HUDEP-2 (cell line): ENCODE measurements around the gene PROCA1.

Source experiments
- DNase-seq, 76 experiments: peaks; one replicate each; lab custom pipeline; 2025; ENCODE audit not compliant: unreplicated experiment in 76 of 76; lab: John Stamatoyannopoulos, UW

The PROCA1 gene, protein sequence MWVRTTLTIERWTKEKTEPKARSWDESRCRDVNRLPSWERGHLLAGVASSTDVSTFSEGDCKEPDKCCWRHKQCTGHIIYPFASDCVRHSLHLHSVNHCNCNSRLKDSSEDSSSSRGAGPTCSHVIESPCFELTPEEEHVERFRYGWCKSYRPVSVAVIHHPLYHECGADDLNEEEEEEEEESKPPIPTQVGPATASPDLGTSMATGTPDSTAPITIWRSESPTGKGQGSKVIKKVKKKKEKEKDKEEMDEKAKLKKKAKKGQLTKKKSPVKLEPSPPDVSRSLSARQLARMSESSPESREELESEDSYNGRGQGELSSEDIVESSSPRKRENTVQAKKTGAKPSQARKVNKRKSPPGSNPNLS

DNA sequence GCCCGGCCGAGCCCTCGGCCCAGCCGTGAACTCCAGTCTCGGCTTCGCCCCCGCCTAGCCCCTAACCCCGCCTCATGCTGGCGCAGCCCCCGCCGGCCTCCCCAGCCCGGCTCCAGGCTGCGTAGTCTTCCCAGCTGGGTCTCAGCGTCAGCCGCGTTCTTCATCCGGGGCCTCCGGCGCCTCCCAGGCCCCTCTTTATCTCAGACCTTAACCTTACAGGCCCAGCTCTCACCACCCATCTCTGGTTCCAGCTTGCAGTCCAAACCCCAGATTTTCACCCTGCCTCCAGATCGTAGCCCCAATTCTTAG is at the start of gene PROCA1:
Gene PROCA1 (minus strand): TSS at position 166 of the 309 bp plus-strand sequence. CDS start 228 bp downstream, outside the sequence.
- peak in 9 of 76 experiments; percentile 14 to 50 (median 32) for DNase-seq

DNA sequence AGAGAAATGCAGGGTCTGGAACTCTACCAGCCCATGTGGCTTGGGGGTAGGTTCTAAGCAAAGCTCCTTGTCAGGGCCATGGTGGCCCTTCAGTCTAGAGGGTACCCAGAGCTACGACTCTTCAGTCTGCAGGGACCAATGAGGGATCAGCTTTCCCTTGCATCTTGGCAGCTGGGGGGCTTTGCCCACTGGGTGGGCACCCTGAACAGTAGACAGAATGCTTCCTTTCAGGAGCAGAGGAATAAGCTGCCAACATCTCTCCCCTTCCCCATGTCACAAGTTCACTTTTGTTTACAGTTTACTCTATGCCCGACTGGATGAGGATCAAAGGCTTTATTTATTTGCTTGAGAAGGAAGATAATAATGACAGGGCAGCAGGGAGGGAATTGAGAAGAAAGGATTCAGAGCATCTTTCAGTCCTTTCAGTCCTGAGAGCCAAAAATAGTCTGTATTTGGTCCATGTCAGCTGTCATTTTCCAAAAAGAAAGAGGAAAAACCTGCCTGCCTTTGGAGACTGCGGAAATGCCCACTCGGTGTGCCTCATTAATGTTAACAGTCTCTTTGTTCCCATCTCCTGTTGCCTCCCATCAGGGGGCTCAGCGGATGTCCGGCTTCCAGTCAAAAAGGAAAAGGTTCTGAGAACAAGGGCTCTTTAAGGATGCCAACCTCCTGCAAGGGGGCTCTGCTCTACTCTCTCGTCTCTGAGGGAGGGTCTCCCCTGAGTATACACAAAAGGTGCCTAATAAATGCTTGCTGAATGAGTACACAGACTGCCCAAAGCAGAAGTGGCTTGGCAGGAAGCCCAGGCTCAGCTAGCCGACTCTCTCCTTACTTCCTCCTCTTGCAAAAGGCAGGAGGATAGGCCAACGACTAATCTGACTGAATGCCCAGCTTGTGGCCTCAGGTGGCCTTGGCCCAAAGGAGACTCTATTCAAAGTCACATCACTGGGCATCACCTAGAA is 49.2 kb upstream of the PROCA1 start:
- DNase-seq: peak in 42 of 76 experiments; percentile 7 to 59 (median 32)

DNA sequence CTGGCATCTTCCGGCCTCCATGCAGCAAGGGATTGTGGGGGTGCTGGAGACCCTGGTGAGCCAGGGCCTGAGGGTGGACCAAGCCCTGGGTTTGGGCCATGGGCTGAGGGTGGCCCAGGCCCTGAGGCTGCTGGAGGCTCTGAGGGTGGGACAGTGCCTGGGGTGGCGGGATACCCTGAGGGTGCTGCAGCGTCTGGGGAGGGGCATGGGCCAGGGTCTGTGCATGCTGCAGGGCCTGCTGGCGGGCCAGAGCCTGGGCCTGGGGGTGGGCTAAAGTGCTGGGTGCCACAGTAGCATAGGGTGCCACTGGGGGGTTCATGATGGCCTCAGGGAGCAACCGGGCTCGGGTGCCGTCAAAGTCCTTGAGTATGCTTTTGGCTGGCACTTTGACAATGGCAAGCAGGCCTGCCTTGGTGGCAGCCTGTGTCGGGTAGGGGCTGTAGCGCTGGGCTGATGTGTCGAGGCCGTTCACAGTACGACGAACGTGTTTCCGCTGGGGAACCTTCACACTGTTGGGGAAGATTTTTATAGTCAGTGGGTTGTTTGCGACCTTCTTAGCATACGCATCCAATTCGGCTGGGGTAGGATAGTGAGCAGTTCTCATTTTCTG is 47.7 kb upstream of the PROCA1 start:
- DNase-seq: no peak

DNA sequence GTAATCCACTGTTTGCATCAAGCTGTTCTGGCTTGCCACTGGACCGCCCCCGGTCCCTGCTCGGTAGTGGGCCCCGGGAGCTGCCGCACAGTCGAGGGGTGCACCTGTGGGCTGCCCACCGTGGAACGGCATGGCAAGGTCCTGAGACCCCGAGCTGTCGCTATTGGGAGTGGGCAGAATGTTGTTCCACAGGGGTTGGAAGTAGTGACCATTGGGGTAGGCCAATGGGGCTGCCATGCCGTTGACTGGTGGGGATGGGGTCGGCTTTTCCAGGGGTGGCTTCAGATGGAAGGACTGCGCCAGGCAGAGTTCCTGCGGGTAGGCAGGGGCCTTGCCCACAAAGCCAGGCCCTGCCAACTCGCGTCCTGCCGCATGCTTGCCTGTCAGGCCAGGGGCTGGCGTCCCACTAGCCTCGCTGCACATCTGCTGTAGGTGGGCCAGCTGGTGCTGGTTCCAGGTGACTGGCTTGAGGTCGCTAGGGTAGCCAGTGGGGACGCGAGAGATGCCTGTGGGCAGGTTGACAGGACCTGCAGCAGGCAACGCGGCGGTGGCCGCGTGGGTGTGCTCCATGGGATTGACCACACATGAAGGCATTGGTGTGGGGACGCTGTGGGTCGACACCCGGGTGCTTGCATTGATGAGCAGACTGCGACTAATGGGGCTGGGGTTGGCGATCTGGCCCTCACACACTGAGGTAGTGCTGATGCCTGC is 46.9 kb upstream of the PROCA1 start:
- no peak for DNase-seq

DNA sequence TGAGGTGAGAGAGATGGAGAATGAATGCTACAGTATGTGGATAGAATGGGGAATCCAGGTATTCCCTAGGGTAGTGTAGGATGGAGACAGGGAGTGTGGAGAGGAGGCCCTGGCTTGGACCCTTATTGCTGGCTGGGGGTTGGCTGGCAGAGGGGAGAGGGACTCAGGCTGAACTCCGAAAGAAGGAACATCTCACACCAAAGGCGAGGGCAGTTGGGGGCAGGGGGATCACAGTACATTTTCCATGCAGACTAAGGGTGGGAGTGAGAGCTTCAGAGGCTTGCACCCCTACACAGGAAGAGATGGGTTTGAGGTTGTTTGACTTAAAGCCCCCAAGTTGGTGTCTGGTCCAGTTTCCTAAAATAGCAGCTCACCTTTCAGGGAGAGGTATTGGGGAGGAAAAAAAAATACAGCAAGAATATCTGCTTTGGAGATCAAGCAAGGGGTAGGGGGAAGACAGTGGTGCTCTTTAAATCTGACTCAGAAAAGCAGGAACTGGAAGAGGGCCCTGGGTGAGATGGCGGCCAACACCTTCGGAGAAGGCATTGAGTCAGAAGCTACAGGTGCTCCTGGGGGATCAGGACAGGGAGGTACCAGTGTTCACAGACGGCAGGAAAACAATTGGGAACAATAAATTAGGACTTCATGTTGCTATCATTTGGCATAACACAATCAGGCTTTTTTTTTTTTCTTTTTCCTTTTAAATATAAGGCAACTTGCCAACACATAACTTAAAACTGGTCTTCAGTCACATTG is 44.5 kb upstream of the PROCA1 start:
- no peak for DNase-seq

DNA sequence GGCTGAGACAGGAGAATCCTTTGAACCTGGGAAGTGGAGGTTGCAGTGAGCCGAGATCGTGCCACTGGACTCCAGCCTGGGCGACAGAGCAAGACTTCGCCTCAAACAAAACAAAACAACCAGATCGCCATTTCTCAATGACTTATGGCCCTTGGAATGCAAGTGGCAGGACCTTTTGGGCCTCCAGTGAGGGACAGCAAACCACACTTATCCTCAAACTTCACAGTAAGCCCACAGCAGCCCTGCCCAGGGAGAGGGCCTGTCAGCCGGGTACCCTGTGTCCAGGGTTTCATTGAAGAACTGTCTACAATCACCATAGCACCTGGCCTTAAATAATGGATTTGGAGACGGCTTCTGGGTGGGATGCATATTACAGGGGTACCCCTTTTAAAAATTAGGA is 43.8 kb upstream of the PROCA1 start:
- DNase-seq: no peak

DNA sequence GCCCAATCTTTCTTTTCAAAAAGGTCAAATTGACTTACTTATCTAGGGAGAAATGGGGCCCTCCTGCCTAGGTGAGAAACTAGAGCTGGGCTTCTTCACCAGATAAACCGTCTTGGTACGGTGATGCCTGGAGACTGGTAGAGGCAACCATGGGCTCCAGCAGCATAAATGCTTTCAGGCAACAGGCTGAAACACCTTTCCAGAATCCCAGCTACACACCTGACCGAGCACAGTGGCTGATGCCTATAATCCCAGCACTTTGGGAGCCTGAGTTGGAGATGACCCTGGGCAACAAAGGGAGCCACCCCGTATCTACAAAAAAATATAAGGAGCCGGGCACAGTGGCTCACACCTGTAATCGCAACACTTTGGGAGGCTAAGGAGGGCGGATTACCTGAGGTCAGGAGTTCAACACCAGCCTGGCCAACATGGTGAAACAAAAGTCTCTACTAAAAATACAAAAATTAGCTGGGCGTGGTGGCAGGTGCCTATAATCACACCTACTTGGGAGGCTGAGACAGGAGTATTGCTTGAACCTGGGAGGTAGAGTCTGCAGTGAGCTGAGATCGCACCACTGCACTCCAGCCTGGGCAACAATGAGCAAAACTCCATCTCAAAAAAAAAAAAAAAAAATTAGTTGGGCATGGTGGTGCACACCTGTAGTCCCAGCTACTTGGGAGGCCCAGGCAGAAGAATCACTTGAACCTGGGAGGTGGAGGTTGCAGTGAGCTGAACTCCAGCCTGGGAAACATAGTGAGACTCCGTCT is 40.1 kb upstream of the PROCA1 start:
- no peak for DNase-seq

DNA sequence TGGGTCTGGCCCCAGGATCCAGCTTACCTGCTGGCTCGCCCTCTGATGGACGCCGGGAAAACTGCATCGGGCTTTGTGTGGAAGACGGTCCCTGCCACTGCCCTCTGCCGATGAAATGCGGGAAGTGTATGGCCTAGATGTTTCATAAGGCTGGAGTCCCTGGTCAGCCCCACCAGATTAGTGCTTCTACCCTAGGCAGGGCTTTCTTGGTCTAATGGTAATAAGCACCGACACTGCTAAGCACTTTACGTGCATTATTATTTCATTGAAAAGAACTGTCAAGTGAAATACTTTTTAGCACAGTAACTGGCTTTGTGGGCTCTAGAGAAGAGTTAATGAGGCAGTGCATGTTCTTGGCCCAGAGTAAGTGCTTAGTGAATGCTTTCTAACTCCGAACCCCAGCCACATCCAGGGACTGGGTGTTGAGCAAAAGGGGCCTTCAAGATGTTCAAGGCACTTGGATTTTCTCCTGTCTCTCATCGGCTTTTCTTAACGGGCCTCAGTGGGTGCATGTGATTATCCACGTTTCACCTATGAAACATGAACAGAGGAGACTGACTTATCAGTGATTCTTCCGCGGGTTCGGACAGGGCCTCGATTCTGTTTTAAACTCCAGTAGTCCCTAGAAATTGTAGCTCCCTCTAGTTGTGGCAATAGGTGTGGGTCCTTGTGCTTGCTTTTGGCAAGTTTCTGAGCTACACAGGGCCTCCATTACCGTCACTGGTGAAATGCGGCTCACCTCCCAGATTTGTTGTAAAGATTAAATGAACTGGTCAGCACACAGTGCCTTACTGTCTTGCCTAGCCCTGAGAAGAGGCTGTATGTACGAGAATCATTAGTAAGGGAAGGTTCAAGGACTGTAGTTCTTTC is 38.7 kb upstream of the PROCA1 start:
- DNase-seq: peak in 72 of 76 experiments; percentile 54 to 94 (median 84)

DNA sequence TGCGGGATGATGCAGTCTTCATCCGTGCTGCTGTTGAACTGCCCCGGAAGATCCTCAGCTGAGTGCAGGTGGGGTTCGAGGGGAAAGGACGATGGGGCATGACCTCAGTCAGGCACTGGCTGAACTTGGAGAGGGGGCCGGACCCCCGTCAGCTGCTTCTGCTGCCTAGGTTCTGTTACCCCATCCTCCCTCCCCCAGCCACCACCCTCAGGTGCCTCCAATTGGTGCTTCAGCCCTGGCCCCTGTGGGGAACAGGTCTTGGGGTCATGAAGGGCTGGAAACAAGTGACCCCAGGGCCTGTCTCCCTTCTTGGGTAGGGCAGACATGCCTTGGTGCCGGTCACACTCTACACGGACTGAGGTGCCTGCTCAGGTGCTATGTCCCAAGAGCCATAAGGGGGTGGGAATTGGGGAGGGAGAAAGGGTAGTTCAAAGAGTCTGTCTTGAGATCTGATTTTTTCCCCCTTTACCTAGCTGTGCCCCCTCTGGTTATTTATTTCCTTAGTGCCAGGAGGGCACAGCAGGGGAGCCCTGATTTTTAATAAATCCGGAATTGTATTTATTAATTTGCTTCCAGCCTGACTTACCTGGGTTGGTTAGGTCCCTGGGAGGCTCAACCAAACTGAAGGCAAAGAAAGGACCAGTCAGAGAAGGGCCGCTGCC is 38.0 kb upstream of the PROCA1 start:
- DNase-seq: peak in 1 of 76 experiments; percentile 28

DNA sequence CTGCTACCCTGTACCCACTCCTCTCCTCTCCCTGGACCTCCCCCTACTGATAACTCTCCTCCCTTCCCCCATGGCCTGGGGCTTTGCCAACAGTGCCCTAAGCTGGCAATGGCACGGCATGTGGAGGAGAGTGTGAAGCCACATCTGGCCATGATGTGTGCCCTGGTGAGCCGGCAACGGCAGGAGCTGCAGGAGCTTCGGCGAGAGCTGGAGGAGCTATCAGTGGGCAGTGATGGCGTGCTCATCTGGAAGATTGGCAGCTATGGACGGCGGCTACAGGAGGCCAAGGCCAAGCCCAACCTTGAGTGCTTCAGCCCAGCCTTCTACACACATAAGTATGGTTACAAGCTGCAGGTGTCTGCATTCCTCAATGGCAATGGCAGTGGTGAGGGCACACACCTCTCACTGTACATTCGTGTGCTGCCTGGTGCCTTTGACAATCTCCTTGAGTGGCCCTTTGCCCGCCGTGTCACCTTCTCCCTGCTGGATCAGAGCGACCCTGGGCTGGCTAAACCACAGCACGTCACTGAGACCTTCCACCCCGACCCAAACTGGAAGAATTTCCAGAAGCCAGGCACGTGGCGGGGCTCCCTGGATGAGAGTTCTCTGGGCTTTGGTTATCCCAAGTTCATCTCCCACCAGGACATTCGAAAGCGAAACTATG is 37.3 kb upstream of the PROCA1 start:
- DNase-seq: no peak

DNA sequence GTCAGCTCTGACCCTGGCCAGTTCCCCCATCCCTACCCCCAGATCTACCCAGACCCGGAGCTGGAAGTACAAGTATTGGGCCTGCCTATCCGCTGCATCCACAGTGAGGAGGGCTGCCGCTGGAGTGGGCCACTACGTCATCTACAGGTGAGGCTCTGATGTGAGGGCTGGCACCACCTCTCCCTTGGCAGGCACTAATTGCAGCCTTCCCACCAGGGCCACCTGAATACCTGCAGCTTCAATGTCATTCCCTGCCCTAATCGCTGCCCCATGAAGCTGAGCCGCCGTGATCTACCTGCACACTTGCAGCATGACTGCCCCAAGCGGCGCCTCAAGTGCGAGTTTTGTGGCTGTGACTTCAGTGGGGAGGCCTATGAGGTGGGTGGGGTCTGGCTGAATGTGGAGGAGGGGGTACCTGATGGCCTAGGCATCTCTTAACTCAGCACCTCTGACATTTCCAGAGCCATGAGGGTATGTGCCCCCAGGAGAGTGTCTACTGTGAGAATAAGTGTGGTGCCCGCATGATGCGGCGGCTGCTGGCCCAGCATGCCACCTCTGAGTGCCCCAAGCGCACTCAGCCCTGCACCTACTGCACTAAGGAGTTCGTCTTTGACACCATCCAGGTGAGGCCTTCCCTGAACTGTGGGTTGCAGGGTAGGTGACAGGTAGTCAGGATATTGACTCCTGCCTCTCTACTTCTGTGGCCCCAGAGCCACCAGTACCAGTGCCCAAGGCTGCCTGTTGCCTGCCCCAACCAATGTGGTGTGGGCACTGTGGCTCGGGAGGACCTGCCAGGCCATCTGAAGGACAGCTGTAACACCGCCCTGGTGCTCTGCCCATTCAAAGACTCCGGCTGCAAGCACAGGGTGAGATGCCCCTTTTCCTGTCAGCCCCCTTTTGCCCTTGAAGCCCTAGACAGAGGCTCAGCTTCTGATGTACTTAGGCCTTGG is 36.4 kb upstream of the PROCA1 start:
- DNase-seq: no peak

DNA sequence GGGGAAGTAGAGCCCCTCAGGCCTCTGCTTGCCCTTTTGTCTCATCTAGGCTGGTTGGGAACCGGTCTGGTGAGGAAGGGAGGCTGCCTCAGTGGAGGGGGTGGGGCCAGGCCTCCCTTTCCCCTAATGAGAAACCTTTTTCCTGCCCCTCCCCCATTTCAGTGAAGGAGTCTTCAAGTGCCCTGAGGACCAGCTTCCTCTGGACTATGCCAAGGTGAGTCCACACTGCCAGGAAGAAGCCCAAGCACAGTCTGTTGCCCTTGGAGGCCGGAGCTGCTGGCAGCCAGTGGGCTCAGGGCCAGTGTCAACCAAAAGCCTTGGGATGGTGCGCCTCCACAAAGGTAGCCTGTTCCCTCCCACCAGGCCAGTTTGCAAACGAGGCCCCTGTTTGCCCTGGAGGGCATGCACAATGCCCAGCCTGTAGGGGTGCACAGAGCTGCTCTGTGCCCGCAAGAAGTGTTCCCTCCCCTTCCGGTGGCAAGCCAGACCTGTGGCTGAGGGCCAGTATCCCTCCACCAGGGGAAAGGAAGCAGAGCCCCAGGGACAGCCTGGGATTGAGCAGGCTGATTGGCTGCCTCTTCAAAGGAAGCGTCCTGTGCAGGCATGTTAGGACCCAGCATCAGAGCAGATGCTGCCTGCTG is 35.5 kb upstream of the PROCA1 start:
- DNase-seq: no peak

DNA sequence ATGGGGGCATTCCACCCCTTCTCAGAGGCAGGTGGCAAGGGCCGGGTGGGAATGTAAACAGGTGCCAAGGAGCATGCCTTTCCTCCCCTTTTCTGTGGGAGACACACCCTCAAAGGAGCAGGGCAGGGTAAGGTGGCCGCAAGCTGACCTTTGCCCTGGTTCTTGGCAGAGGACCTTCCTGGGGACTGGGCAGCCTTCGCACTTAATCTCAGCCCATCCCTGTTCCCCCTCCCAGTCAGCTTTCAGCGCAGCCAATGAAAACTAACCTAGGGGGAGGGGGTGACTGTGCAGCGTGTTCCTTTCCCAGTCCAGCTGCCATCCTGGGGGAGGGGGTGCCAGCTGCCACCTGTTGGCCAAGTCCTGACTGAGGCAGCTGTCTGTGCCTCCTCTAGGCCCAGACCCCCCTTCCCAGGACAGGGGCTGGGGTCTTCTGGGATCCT is 34.9 kb upstream of the PROCA1 start:
- no peak for DNase-seq

DNA sequence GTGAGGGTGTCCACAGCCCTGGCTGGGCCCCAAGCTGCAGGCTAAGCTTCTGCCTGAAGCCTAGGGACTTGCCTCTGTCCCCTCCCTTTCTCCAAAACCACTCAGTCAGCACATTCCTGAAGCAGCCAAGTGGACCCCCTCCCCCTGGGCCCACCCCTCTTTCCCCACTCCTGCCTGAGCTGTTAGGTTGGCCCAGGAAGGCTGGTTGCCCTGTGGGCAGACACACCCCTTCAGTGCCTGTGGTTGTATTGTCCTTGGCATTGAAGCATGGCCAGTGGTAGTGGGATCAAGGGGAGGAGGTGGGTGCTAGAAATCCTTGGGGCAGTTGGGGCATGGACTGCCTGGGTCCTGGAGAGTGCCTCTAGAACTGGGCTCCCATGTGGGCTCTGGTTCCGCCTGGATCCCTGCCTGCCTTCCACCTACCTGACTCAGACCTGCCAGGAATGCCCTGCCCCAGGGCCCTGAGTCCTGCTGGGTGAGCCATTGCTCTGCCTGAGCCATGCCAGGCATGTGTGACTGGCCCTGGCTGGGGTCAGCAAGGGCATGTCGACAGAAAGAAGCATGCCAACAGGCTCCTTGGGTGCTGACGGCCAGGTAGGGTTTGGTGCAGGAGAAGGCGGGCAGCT is 34.2 kb upstream of the PROCA1 start:
- no peak for DNase-seq
